Posterior vena cava (tissue), 2 donors: ENCODE results near the gene RNU1-3. TPM values are rescaled to one million over a fixed set of nuclear protein-coding genes. Genes with fewer than 3 reads are reported as not detected.
A peak's percentile ranks its signal among the peaks of the same experiment; 100 is the strongest.
"Not testable (repeated sequence)": the region's sequence is repeated elsewhere in the genome, so short reads cannot be mapped to it uniquely, and the experiment has no call there.

Source experiments
- DNase-seq: peaks from one replicate; pipeline ENCODE4 v3.0.0-alpha.2; 2020; ENCODE audit warnings: low spot score
- intact Hi-C, 2 donors: fragments of 100-400 bp; cut with DNase I; formaldehyde crosslinking; loops; one replicate each; pipeline versions ENCODE4 v1.14.1 to v1.14.2; 2022 to 2023
- total RNA-seq, 2 donors: library from RNA; stranded (reverse); fragmentation: NEBNext Ultra II Directional; extraction: Animal tissue kit (Norgen Biotek cat#: 25700); gene quantifications; one replicate each; pipeline ENCODE4 v1.2.1, GENCODE V29; 2021
- donor health status: DM: yes; HTN: yes; CAD: no.
- donor health status: DM: yes; HTN: yes; CAD: no.

The RNU1-3 gene
- total RNA-seq, 2 donors from 2014 or later: 12,584 to 18,986 TPM

DNA sequence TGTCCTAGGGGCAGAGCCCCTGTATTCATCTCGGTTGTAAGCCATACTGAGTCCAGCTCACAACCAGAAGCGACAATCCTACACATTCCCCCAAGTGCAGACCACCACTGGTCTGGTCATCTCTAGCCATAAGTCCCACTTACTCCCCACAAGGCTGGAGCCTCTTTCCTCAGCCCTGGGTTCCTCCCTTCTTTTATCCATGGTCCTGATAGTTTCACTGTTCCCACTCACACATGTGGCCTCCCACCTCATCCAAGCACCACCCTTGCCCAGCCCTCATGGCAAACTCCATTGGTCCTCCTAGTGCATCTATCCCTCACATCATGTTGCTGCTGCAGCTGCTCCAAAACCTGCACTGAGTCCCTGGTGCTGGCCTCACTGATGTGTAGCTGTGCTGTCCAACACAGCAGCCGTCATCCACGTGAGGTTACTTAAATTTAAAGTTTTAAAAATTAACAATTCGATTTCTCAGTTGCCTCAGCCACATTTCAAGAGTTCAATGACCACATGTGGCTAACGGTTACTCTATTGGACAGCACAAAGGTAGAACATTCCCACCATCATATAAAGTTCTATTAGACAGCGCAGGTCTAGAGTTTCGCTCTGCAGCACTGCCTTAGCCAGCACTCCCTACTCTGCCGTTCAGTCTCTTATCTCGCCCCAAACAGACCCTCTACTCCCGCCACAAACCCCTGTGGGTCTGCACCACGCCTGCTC, 23.1 kb downstream of the RNU1-3 start:
- DNase-seq: peak; percentile 75
- intact Hi-C loops: not testable (repeated sequence)

DNA sequence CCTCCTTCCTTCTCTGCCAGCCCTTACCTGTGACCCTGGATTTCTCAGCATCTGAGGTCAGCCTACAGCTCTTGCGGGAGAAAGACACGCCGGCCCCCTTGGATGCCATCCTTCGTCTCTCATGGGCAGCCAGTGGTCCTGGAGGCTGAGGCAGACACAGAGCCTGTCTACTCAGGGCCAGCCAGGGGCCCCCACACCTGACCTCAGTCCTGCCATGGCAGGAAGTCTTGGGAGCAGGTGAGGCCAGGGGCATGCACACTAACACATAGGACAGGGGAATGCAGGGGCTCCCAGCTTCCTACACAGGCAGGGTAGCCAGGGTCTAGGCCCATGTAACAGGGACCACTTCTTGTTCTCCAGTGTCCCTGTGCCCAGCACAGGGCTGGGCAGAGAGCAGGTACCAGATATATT, 23.7 kb downstream of the RNU1-3 start:
- intact Hi-C loops: not testable (repeated sequence)
- DNase-seq: peak; percentile 89

DNA sequence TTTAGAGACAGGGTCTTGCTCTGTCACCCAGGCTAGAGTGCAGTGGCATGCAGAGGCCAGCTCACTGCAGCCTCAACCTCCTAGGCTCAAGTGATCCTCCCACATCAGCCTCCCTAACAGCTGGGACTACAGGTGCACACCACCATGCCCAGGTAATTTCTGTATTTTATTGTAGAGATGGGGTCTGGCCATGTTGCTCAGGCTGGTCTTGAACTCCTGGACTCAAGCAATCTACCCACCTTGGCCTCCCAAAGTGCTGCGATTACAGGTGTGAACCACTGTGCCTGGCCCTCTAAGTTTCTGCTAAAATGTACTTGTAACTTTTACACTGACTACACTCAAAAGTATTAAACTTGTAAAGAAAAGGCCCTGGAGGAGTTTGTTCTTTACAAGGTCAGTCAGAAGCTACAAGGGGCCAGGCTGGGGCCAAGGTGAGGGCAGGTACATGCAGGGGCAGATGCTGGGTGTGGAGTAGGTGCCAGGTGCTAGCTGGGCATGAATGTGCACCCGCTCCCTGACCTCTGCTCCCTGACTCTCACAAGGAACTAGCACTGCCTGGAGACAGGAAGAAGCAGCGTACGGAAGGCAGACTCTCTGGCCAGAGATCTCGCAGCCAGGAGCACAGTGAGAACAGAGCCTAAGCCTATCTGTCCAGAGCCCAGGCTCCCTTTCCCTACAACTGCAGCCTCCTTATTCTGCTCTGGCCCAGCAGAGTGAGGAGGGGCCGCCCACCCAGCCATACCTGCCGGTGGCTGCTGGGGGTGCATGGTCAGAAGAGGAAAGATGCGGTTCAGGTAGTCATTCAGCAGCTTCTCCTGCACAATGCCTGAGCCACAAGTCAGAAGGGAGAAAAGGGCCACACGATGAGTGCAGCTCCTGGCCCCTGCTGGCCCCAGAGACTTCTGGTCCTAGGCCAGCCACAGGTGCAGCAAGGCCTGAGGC, 24.5 kb downstream of the RNU1-3 start:
- intact Hi-C loops: not testable (repeated sequence)
- DNase-seq: peak; percentile 79

DNA sequence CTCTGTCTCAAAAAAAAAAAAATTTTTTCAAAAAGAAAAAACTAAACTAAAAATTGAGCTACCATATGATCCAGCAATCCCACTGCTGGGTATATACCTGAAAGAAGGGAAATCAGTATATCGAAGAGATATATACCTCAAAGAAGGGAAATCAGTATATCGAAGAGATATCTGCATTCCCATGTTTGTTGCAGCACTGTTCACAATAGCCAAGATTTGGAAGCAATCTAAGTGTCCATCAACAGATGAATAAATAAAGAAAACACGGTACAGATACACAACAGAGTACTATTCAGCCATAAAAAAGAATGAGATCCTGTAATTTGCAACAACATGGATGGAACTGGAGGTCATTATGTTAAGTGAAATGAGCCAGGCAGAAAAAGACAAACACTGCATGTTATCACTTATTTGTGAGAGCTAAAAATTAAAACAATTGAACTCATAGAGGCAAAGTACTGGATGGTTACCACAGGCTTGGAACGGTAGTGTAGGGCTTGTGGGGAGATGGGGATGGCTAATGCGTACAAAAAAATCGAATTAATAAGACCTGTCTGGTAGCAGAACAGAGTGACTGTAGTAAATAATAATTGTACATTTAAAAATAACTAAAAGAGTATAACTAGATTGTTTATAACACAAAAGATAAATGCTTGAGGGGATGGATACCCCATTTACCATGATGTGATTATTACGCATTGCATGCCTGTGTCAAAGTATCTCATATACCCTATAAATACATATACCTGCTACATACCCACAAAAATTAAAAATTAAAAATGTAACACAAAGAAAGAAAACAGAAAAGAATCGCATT, 25.4 kb downstream of the RNU1-3 start:
- intact Hi-C loops, DNase-seq: not testable (repeated sequence)

DNA sequence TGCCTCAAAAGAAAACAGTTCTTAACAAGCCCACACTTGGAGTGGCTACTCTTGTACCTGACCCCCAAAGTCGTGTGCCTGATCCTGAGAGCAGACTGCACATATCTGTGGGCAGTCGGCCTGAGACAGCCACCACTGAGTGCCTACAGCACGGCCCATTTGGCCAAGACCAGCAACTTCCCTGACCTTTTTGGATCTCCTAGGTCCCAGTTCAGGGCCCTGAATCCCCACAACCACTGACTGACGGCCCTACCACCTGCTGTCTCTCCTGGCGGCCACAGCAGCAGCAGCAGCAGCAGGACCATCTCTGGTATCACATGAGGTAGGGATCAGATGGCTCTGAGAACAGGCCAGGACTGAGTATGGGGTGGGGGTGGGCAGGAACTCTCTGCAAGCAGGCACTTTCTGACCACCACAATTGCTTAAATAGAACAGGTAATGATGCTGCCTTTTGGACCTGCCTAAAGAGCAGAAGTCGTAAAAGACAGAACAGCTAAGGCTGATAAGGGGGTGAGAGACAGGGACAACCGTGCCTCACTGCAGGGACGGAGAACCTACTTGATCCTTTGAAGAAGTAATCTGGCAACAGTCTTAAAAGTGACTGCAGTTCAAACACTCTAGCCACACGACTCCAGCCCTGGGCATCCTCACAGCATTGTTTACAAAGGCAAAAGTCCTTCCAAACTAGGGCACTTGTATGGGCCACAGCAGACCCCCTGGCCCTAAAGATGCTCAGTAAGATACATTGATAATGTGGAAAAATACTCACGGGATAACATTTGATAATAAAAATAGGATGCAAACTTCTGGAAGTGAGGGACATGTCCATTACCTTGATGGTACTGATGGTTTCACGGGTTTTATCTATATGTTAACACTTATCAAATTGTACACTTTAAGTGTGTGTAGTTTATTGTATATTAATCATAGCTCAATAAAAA, 27.4 kb downstream of the RNU1-3 start:
- peak; percentile 78 for DNase-seq
- intact Hi-C loops: not testable (repeated sequence)

DNA sequence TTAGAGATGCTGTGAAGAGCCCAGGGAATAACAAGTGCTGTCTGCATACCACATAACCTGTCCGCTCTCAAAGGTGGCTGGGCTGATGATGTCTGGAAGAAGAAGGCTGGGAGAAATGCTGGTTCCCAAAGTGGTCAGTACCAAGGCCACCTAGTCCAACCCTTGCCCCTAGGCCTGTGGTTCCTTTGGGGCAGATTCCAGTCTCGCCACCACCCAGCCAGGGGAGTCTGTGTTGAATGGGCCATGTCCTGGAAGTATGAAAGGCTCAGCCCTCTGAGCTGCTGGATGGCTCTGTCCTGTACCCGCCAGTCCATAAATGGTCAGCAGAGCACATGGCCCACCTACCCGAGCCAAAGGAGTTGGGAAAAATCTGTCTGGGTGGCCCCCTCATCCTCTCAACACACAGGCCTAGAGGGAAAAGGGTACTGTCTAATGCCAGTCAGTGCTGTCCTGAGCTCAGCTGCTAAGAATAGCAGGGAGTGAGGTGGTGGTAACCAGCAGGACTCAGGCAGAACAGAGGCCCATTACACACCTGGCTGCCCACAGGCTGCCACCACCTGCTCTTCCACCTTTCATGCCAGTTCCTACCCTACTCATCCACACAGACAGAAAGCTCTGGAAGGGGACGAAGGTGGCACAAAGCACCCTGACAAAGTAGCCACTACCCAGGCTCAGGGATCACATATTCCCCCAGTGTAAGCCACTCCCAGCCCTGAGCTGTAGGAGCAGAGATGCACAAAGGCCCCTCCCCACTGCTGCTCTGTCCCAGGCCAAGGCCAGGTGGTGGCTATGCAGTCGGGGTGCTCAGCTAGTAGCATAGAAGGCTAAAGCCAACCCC, 28.6 kb downstream of the RNU1-3 start:
- peak; percentile 76 for DNase-seq
- intact Hi-C loops: not testable (repeated sequence)

DNA sequence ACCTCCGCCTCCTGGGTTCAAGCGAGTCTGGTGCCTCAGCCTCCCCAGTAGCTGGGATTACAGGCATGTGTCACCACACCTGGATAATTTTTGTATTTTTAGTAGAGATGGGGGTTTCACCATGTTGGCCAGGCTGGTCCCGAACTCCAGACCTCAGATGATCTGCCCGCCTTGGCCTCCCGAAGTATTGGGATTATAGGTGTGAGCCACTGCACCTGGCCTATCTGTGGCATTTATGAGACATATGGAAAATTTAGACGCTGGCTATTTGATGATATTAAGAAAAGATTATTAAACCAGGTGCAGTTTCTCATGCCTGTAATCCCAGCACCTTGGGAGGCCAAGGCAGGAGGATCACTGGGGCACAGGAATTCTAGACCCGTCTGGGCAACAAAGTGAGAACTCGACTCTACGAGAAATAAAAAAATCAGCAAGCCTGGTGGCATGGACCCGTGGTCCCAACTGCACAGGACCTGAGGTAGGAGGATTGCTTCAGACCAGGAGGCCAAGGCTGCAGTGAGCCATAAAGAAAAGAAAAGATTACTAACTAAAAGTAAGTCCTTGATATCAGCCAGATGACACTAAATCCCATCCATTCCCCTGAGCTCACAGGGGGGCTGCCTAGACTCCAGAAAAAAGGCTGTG, 30.1 kb downstream of the RNU1-3 start:
- intact Hi-C loops: not testable (repeated sequence)
- DNase-seq: peak; percentile 80

DNA sequence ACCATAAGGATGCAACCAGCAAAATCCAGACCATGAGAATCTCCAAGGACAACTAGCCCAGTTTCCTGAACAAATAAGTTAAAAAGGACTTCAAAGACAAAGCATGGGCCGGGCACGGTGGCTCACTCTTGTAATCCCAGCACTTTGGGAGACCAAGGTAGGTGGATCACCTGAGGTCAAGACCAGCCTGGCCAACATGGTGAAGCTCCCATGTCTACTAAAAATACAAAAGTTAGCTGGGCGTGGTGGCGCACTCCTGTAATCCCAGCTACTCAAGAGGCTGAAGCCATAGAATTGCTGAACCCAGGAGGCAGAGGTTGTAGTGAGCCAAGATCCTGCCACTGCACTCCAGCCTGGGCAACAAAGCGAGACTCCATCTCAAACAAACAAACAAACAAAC, 30.8 kb downstream of the RNU1-3 start:
- peak; percentile 83 for DNase-seq

DNA sequence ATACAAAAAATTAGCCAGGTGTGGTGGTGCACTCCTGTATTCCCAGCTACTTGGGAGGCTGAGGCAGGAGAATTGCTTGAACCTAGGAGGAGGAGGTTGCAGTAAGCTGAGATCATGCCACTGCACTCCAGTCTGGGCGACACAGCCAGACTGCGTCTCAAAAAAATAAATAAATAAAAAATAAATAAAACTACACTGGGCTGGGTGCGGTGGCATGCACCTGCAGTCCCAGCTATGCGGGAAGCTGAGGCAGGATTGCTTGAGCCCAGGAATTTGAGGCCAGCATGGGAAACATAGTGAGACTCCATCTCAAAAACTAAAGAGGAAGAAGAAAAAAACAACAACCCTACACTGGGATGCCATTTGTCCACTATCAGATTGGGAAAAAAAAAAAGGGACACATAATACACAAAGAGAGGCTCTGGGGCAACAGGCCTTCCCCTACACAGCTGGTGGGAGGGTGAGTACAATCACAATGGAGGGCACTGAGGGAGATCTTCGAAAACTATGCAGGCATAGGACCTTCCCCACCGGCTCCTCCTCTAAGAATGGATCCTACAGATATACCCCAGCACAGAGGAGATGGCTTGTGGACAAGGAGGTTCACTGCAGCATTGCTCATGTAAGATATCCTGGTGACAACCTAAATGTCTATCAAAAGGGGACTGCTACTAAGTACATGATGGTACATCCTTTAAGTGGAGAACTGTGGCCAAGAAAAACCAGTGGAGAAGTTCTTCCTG, 33.0 kb downstream of the RNU1-3 start:
- intact Hi-C loops: not testable (repeated sequence)
- DNase-seq: peak; percentile 62

More for the DNA sequence above, 30.8 kb downstream of the RNU1-3 start:
- intact Hi-C loops: not testable (repeated sequence)

DNA sequence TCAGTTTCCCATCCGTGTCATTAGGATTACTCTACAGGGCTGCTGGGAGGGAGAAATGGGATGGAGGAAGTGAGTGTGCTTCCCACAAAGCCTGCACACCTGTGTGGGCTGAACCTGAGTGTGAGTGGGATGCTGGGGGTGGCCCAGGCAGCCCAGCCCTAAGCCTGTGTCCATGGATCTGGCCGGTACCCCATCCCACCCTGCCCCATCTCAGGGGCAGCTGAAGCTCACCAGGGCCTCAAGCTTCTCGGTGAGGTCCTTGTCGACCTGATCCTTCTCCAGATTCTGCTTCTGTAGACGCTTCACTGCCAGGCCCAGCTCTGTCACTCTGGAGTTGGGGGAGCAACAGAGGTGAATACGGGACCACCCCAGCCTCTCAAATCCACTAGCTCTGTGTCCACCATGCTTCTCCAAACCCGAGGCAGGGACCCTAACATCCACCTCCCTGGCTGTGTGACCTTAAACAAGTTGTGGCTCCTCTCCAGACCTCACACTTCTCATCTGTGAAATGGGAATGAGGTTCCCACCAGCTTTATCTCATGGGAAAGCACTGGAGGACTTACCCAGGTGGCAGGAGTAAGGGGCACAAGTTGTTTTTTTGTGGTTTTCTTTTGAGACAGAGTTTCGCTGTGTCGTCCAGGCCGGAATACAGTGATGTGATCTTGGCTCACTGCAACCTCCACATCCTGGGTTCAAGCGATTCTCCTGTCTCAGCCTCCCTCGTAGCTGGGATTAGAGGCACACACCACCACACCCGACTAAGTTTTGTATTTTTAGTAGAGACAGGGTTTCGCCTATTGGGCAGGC, 34.5 kb downstream of the RNU1-3 start:
- intact Hi-C loops: not testable (repeated sequence)
- peak; percentile 77 for DNase-seq

DNA sequence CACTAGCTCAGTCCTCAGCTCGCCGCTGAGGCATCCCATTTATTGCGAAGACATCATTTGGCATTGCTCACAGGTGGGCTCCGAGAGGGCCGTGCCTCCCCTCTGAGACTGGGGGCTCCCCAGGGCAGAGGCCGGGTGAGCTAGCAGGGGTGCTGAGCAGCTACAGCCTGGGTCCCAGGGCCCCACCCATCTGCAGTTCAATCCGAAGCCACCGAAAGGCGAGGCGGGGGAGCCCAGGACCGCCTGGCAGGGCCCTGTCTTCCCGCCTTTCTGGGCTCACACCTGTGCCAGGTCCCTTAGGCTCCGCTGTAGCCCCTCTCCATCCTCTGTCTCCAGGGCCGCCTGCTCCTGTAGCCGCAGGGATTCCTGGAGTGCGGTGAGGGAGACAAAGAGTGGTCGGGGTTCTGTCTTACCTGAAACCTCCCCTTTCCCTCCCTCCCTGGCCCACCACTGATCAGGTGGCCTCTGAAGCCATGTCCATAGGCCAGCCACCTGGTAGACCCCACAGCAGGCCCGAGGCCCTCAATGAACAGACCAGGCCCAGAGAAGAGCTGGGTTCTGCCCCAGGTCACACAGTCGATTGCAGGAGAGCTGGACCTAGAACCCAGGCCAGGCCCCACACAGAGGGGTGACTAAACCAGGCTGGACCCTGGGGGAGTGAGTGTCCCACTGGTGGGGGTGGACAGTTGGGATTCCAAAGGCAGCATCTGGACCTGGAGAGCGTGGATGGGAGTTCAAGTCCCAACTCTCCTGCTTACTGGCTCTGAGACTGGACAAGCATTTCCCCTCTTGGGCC, 35.3 kb downstream of the RNU1-3 start:
- DNase-seq: peak; percentile 87
- intact Hi-C loops: no loop called here

DNA sequence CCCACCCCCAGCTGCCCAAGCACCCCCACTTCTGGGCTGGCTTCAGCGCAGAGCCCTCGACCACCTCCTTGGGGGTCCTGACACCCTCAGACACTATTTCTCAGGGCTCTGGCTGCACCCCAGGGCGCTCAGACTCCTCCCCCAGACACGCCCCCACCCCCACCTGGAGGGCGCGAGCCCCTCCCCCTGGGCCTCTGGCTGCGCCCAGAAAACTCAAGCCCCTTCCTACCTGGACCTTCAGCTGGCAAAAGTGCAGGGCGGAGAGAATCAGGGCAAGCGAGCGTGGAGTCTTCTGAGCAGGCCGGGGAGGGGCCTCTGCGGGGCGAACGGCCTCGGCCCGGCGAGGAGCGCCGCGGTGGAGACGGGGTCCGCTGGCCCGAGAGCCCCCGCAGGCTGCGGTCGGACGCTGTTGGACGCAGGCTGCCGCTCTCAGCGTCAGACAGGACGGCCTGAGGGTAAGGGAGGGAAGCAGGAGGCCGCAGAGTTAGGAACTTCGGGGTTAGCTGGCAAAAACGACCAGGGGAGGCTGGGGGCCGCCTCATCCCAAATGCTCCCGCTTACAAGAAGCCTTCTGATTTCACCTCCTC, 36.0 kb downstream of the RNU1-3 start:
- intact Hi-C loops: no loop called here
- DNase-seq: peak; percentile 86

DNA sequence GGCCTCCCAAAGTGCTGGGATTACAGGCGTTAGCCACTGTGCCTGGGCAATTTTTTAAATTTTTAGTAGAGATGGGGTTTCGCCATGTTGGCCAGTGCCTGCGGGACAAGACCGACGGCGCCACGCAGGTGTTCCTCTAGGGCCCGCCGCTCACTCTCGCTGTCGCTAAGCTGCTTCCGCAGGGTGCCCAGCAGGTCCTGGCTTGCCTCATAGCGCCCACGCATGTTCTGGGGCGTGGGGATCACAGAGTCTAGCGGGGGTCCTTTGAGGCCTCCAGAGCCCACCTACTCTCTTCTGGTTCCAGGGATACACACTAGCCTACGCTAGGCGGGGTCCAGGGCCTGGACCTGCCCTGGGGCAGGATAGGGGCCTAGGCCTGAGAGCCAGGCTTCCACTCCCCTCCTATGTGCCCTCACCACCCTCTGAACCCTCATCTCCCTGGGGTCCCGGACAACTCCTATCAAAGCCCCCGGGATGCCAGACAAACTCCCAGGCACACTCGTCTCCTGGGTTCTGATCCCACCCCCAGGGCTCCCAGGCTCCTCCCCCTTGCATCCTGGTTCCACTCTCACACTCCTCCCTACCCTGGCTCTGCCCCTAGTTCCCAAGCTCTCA, 36.7 kb downstream of the RNU1-3 start:
- DNase-seq: peak; percentile 88
- intact Hi-C loops: not testable (repeated sequence)
